IMR-90 (cell line): ENCODE results near the gene BRAT1. TPM values are rescaled to one million over a fixed set of nuclear protein-coding genes. Genes with fewer than 3 reads are reported as not detected.
A peak's percentile ranks its signal among the peaks of the same experiment; 100 is the strongest.

ENCODE experiments used
- ATAC-seq: fragments of 200-7000 bp; cut with Tn5 transposase; 2 replicates; pipeline ENCODE4 v1.9.1; 2020; ENCODE audit warnings: low read depth, mild to moderate bottlenecking, moderate library complexity
- BruUV-seq: library from RNA; stranded (reverse); fragments of 400-500 nt; replicated peaks from 2 replicates; lab custom pipeline; 2021; lab: Mats Ljungman, UMichigan
- CTCF ChIA-PET: fragments of 300-600 bp; formaldehyde crosslinking; extraction: SDS; loops from one replicate; lab custom pipeline; 2021; ENCODE audit warnings: antibody characterized with exemption; lab: Yijun Ruan, JAX
- POLR2A ChIA-PET: fragments of 300-600 bp; sonication (Branson Sonifier 250); formaldehyde crosslinking; loops from one replicate; lab custom pipeline; 2022; ENCODE audit warnings: antibody characterized with exemption; ENCODE audit not compliant: unreplicated experiment; lab: Charles Lee
- DNase-seq: peaks from one replicate; pipeline ENCODE4 v3.0.0; 2013
- H2AFZ ChIP-seq: replicated peaks from 2 replicates; pipeline ENCODE3; 2013; ENCODE audit warnings: low read length, mild to moderate bottlenecking; ENCODE audit not compliant: poor library complexity
- H2AK5ac ChIP-seq: 2 replicates; pipeline ENCODE4 v1.6.1; 2013; ENCODE audit warnings: low read depth, low read length, inconsistent platforms
- H2AK9ac ChIP-seq: replicated peaks from 2 replicates; pipeline ENCODE3; 2013; ENCODE audit warnings: mild to moderate bottlenecking, low read depth, low read length, moderate library complexity; ENCODE audit not compliant: poor library complexity
- H2BK120ac ChIP-seq: 2 replicates; pipeline ENCODE4 v1.6.1; 2013; ENCODE audit warnings: low read depth, low read length, inconsistent platforms
- H2BK15ac ChIP-seq: 3 replicates; pipeline ENCODE4 v1.6.1; 2013; ENCODE audit warnings: low read depth, low read length, inconsistent platforms
- H2BK20ac ChIP-seq: 2 replicates; pipeline ENCODE4 v1.6.1; 2013; ENCODE audit warnings: low read depth, mild to moderate bottlenecking, inconsistent platforms, low read length, moderate library complexity
- H2BK5ac ChIP-seq: 2 replicates; pipeline ENCODE4 v1.6.1; 2013; ENCODE audit warnings: mild to moderate bottlenecking, low read depth, low read length, inconsistent platforms; ENCODE audit not compliant: poor library complexity, severe bottlenecking
- H3K14ac ChIP-seq: replicated peaks from 2 replicates; pipeline ENCODE4 v1.6.1; 2013; ENCODE audit warnings: low read depth, low read length, inconsistent platforms
- H3K18ac ChIP-seq: 2 replicates; pipeline ENCODE4 v1.6.1; 2013; ENCODE audit warnings: low read depth, low read length, control low read depth
- H3K23ac ChIP-seq: 2 replicates; pipeline ENCODE4 v1.6.1; 2013; ENCODE audit warnings: low read depth, low read length, inconsistent platforms
- H3K27ac ChIP-seq: 2 replicates; pipeline ENCODE4 v1.5.1; 2013; ENCODE audit warnings: mild to moderate bottlenecking, control low read depth, low read length; ENCODE audit not compliant: insufficient read depth
- H3K27me3 ChIP-seq: 2 replicates; pipeline ENCODE4 v1.6.1; 2013; ENCODE audit warnings: low read length; ENCODE audit not compliant: control insufficient read depth, insufficient read depth
- H3K36me3 ChIP-seq: 2 replicates; pipeline ENCODE4 v1.6.1; 2013; ENCODE audit warnings: low read length, mixed read lengths; ENCODE audit not compliant: control insufficient read depth, insufficient read depth
- H3K4ac ChIP-seq: 2 replicates; pipeline ENCODE4 v1.6.1; 2013; ENCODE audit warnings: low read depth, low read length, inconsistent platforms
- H3K4me1 ChIP-seq: 2 replicates; pipeline ENCODE4 v1.6.1; 2013; ENCODE audit warnings: low read length, mixed read lengths; ENCODE audit not compliant: control insufficient read depth, insufficient read depth
- H3K4me2 ChIP-seq: 2 replicates; pipeline ENCODE4 v1.6.1; 2013; ENCODE audit warnings: low read depth, mild to moderate bottlenecking, control low read depth, low read length, moderate library complexity
- H3K4me3 ChIP-seq: 2 replicates; pipeline ENCODE4 v1.5.1; 2013; ENCODE audit warnings: low read depth, mild to moderate bottlenecking, control low read depth, low read length, moderate library complexity; ENCODE audit not compliant: insufficient read depth
- H3K56ac ChIP-seq: 2 replicates; pipeline ENCODE4 v1.6.1; 2013; ENCODE audit warnings: low read length, inconsistent platforms; ENCODE audit not compliant: insufficient read depth; ENCODE audit errors: extremely low read depth
- H3K79me1 ChIP-seq, 2 experiments: 2 replicates each; pipeline ENCODE4 v1.6.1; 2013; ENCODE audit warnings: low read length in 2 of 2, inconsistent platforms in 1 of 2, low read depth in 1 of 2
- H3K9ac ChIP-seq: 2 replicates; pipeline ENCODE4 v1.6.1; 2013; ENCODE audit warnings: low read depth, low read length, control low read depth
- H3K9me1 ChIP-seq: 2 replicates; pipeline ENCODE4 v1.6.1; 2013; ENCODE audit warnings: low read length, inconsistent platforms; ENCODE audit not compliant: insufficient read depth
- H3K9me3 ChIP-seq: 2 replicates; pipeline ENCODE4 v1.6.1; 2013; ENCODE audit warnings: low read length; ENCODE audit not compliant: control insufficient read depth, insufficient read depth
- H4K20me1 ChIP-seq: 2 replicates; pipeline ENCODE4 v1.6.1; 2013; ENCODE audit warnings: low read length, inconsistent platforms; ENCODE audit not compliant: insufficient read depth
- H4K5ac ChIP-seq: 2 replicates; pipeline ENCODE4 v1.6.1; 2013; ENCODE audit warnings: mild to moderate bottlenecking, low read depth, low read length, control low read depth
- H4K8ac ChIP-seq, 2 experiments: 2 replicates each; pipeline ENCODE4 v1.6.1; 2013; ENCODE audit warnings: low read depth in 2 of 2, low read length in 2 of 2, control low read depth in 1 of 2, inconsistent platforms in 1 of 2
- H4K91ac ChIP-seq: 2 replicates; pipeline ENCODE4 v1.6.1; 2013; ENCODE audit warnings: low read depth, low read length, inconsistent platforms; ENCODE audit not compliant: insufficient read depth
- FOS ChIP-seq: fragments of 150-350 bp; IDR thresholded peaks from 2 replicates; pipeline ENCODE4 v1.6.1; 2016; ENCODE audit warnings: low read depth, low read length
- MXI1 ChIP-seq: IDR thresholded peaks from 2 replicates; pipeline ENCODE4 v1.6.1; 2012; ENCODE audit warnings: low read depth, mild to moderate bottlenecking, low read length, moderate library complexity, borderline replicate concordance
- RFX5 ChIP-seq: IDR thresholded peaks from 2 replicates; pipeline ENCODE4 v1.8.0; 2012; ENCODE audit warnings: low read depth, mild to moderate bottlenecking, low read length, moderate library complexity
- WGBS, 2 experiments: methylation state at CpG; one replicate each; pipeline versions ENCODE4 v1.1.5 to v1.1.7; 2013; ENCODE audit warnings: missing lambda C conversion rate in 2 of 2; ENCODE audit not compliant: insufficient read length in 1 of 2; ENCODE audit errors: extremely low coverage in 2 of 2; 5-methylcytosine and 5-hydroxymethylcytosine counted together
- dilution Hi-C: fragments of 300-500 bp; cut with HindIII; formaldehyde crosslinking; loops from one replicate; pipeline ENCODE4 v1.14.3; 2018; ENCODE audit warnings: low sequenced_read_pairs; ENCODE audit not compliant: unreplicated experiment
- in situ Hi-C: fragments of 300-500 bp; cut with MboI; formaldehyde crosslinking; loops from 3 replicates; pipeline ENCODE4 v1.14.3; 2019; ENCODE audit warnings: low sequenced_read_pairs, inconsistent platforms, mixed read lengths
- intact Hi-C: fragments of 100-400 bp; cut with micrococcal nuclease; formaldehyde crosslinking; loops from 2 replicates; pipeline ENCODE4 v1.10.0; 2022
- polyA plus RNA-seq, 3 experiments: library from polyadenylated mRNA; depleted of rRNA; stranded (reverse); fragments of >200 nt; gene quantifications; 2 replicates each; pipeline ENCODE4 v1.2.3, GENCODE V29; 2012; ENCODE audit warnings: low replicate concordance in 1 of 3
- total RNA-seq: library from RNA; depleted of rRNA; stranded (reverse); fragments of >200 nt; gene quantifications from 2 replicates; pipeline ENCODE4 v1.2.3, GENCODE V29; 2012

BRAT1 gene
- total and polyA plus RNA-seq, 2 of the 4 experiments (the other 2 are of a cell fraction), result 6.8 to 21.9 TPM

- Histone ChIP-seq H3K27ac (peak overlapping the region; percentile 5; the same call in 1 of the 2 replicates), H3K4me1 (peaks cover 29% of the 10 kb centered on the region), H3K4me3 (no peak overlapping the region), H3K9me3 (no peaks in the 10 kb centered on the region), H4K91ac (peak overlapping the region; percentile 3; the same call in 1 of the 2 replicates), H3K9ac (no peak overlapping the region), H4K20me1 (no peaks in the 10 kb centered on the region), H2BK15ac (peak overlapping the region; percentile 27; the same call in 1 of the 3 replicates), H3K4ac (peak overlapping the region; percentile 72; the same call in 1 of the 2 replicates), H3K9me1 (no peaks in the 10 kb centered on the region), H3K36me3 (no peaks in the 10 kb centered on the region), H2AK5ac (peak overlapping the region; percentile 86), H2BK5ac (peak overlapping the region; percentile 61), H4K5ac (peak overlapping the region; percentile 55), H3K79me1 (peaks cover 0 to 6% of the 10 kb centered on the region in 2 experiments; a peak in 1 of 4 replicates), H3K56ac (no peak overlapping the region), H2BK120ac (peak overlapping the region; percentile 47), H3K18ac (peak overlapping the region; percentile 89), H2BK20ac (no peak overlapping the region), H3K27me3 (no peaks in the 10 kb centered on the region), H3K4me2 (peak overlapping the region; percentile 36), H2AFZ (peak overlapping the region; percentile 86), H3K14ac (no peak overlapping the region; the same call in 1 of the 2 replicates), H3K23ac (no peak overlapping the region), H2AK9ac (peak overlapping the region; percentile 91), H4K8ac (peak overlapping the region in 1 of 2 experiments; percentile 80; a peak in 2 of 4 replicates)
- DNase-seq (no peak), ATAC-seq (no peak; the same call in 1 of the 2 replicates)
- CTCF ChIA-PET, result no interaction called here
- intact Hi-C loops, result no loop called here
- TF ChIP-seq FOS, result 0 out of 2 replicates have a peak, but pooled peaks have one; percentile 46
- TF ChIP-seq MXI1, result no peak
- TF ChIP-seq RFX5, result no peak
- dilution Hi-C loops, result no loop called here
- no TSS peak for BruUV-seq
- in situ Hi-C loops, result no loop called here
- POLR2A ChIA-PET, result no interaction called here
- WGBS, 2 experiments, result 100% methylated on average over 2 of the region's 16 CpGs; no CpG with 5 or more reads in 1 of the 2 experiments
These were observed 25.0 kb downstream of the BRAT1 start for GRCh38 chr7:2530071-2530987.
